GM23338 (cell line): ENCODE results near the gene GPR137C. TPM values are rescaled to one million over a fixed set of nuclear protein-coding genes. Genes with fewer than 3 reads are reported as not detected.

Experiments
- ATAC-seq: fragments of 200-7000 bp; cut with Tn5 transposase; 3 replicates; pipeline ENCODE4 v1.9.1; 2020
- DNase-seq: peaks from one replicate; pipeline ENCODE4 v3.0.0-alpha.2; 2015; ENCODE audit warnings: low spot score
- H2AFZ ChIP-seq: fragments of 200-600 bp; sonication (generic); 2 replicates; pipeline ENCODE4 v1.8.0; 2016; ENCODE audit warnings: antibody characterized with exemption, mild to moderate bottlenecking, moderate library complexity
- H3F3A ChIP-seq: fragments of 200-600 bp; sonication (generic); replicated peaks from 2 replicates; pipeline ENCODE4 v1.8.0; 2017; ENCODE audit warnings: antibody characterized with exemption, mixed run types, low read depth
- H3K27ac ChIP-seq: fragments of 200-600 bp; sonication (generic); 2 replicates; pipeline ENCODE4 v1.6.1; 2016; ENCODE audit warnings: low read depth
- H3K27me3 ChIP-seq: fragments of 200-600 bp; sonication (generic); 2 replicates; pipeline ENCODE4 v1.8.0; 2016; ENCODE audit warnings: mild to moderate bottlenecking, mixed run types, moderate library complexity; ENCODE audit not compliant: insufficient read depth
- H3K36me3 ChIP-seq: fragments of 200-600 bp; sonication (generic); 2 replicates; pipeline ENCODE4 v1.8.0; 2016; ENCODE audit warnings: mild to moderate bottlenecking; ENCODE audit not compliant: insufficient read depth
- H3K4me1 ChIP-seq: fragments of 200-600 bp; sonication (generic); 2 replicates; pipeline ENCODE4 v1.8.0; 2016; ENCODE audit warnings: mild to moderate bottlenecking, moderate library complexity; ENCODE audit not compliant: insufficient read depth
- H3K4me2 ChIP-seq: fragments of 200-600 bp; sonication (generic); 2 replicates; pipeline ENCODE4 v1.7.1; 2017; ENCODE audit warnings: mixed run types
- H3K4me3 ChIP-seq: fragments of 200-600 bp; sonication (generic); 2 replicates; pipeline ENCODE4 v1.6.1; 2016; ENCODE audit warnings: mixed run types
- H3K79me2 ChIP-seq: fragments of 200-600 bp; sonication (generic); replicated peaks from 2 replicates; pipeline ENCODE4 v1.8.0; 2017; ENCODE audit warnings: mild to moderate bottlenecking; ENCODE audit not compliant: insufficient read depth
- H3K9me2 ChIP-seq: fragments of 200-600 bp; sonication (generic); 2 replicates; pipeline ENCODE4 v1.8.0; 2017; ENCODE audit not compliant: insufficient read depth
- H4K20me1 ChIP-seq: fragments of 200-600 bp; sonication (generic); replicated peaks from 2 replicates; pipeline ENCODE4 v1.8.0; 2017; ENCODE audit warnings: mild to moderate bottlenecking; ENCODE audit not compliant: insufficient read depth
- H3K27ac Mint-ChIP-seq: 2 replicates; pipeline ENCODE4 v1.8.0; 2020; ENCODE audit warnings: inconsistent platforms, mild to moderate bottlenecking, moderate library complexity, mixed read lengths
- H3K27me3 Mint-ChIP-seq: 3 replicates; pipeline ENCODE4 v1.8.0; 2022; ENCODE audit warnings: low read depth, mild to moderate bottlenecking, moderate library complexity, mixed read lengths, inconsistent platforms; ENCODE audit not compliant: insufficient read depth, poor library complexity
- H3K36me3 Mint-ChIP-seq: 3 replicates; pipeline ENCODE4 v1.8.0; 2021; ENCODE audit warnings: low read depth, mild to moderate bottlenecking, inconsistent platforms, moderate library complexity, mixed read lengths
- H3K4me1 Mint-ChIP-seq: 3 replicates; pipeline ENCODE4 v1.8.0; 2020; ENCODE audit warnings: mild to moderate bottlenecking, inconsistent platforms, mixed read lengths
- H3K4me3 Mint-ChIP-seq: 3 replicates; pipeline ENCODE4 v1.8.0; 2021; ENCODE audit warnings: moderate library complexity, mild to moderate bottlenecking, inconsistent platforms, mixed read lengths
- H3K9me3 Mint-ChIP-seq: 3 replicates; pipeline ENCODE4 v1.8.0; 2020; ENCODE audit warnings: moderate library complexity, mild to moderate bottlenecking, inconsistent platforms, mixed read lengths
- CREB1 ChIP-seq: fragments of 250-450 bp; sonication (Bioruptor Pico); IDR thresholded peaks from 2 replicates; pipeline ENCODE4 v1.5.0; 2020; ENCODE audit warnings: low read depth, mild to moderate bottlenecking, moderate library complexity
- CTCF ChIP-seq, 2 experiments: fragments of 200-600 bp in 1 of 2; sonication (generic) in 1 of 2; conservative IDR thresholded peaks; 2 replicates each; pipeline versions ENCODE4 v1.5.1 to v1.6.1; 2016 to 2017; ENCODE audit warnings: antibody characterized with exemption in 2 of 2, low read depth in 2 of 2, mild to moderate bottlenecking in 2 of 2, moderate library complexity in 1 of 2
- ETS1 ChIP-seq: IDR thresholded peaks from 2 replicates; pipeline ENCODE4 v1.6.1; 2016; ENCODE audit warnings: antibody characterized with exemption
- EZH2 ChIP-seq: fragments of 200-600 bp; sonication (generic); IDR thresholded peaks from one replicate; pipeline ENCODE4 v1.8.0; 2017; ENCODE audit warnings: antibody characterized with exemption, mild to moderate bottlenecking, low read depth; ENCODE audit not compliant: unreplicated experiment
- EZH2phosphoT487 ChIP-seq: fragments of 200-600 bp; sonication (generic); IDR thresholded peaks from one replicate; pipeline ENCODE4 v1.8.1; 2018; ENCODE audit warnings: antibody characterized with exemption; ENCODE audit not compliant: unreplicated experiment
- JUNB ChIP-seq: IDR thresholded peaks from one replicate; pipeline ENCODE4 v1.6.1; 2016; ENCODE audit warnings: antibody characterized with exemption; ENCODE audit not compliant: unreplicated experiment
- NANOG ChIP-seq: IDR thresholded peaks from 2 replicates; pipeline ENCODE4 v1.6.1; 2016; ENCODE audit warnings: antibody characterized with exemption, borderline replicate concordance
- POLR2AphosphoS5 ChIP-seq: IDR thresholded peaks from 2 replicates; pipeline ENCODE4 v1.6.1; 2016; ENCODE audit warnings: antibody characterized with exemption, low read depth
- REST ChIP-seq: IDR thresholded peaks from one replicate; pipeline ENCODE4 v1.6.1; 2018; ENCODE audit warnings: antibody characterized with exemption; ENCODE audit not compliant: unreplicated experiment
- STAT1 ChIP-seq: IDR thresholded peaks from one replicate; pipeline ENCODE4 v1.6.1; 2016; ENCODE audit warnings: antibody characterized with exemption; ENCODE audit not compliant: unreplicated experiment
- ZNF114 ChIP-seq: fragments of 250-450 bp; sonication (Bioruptor Pico); IDR thresholded peaks from 2 replicates; pipeline ENCODE4 v1.5.0; 2020; ENCODE audit warnings: mild to moderate bottlenecking, moderate library complexity
- ZNF331 ChIP-seq: fragments of 250-450 bp; sonication (Bioruptor Pico); IDR thresholded peaks from 2 replicates; pipeline ENCODE4 v1.5.0; 2020; ENCODE audit warnings: low read depth, mild to moderate bottlenecking, moderate library complexity
- ZNF462 ChIP-seq: fragments of 250-450 bp; sonication (Bioruptor Pico); IDR thresholded peaks from 2 replicates; pipeline ENCODE4 v1.5.0; 2020; ENCODE audit warnings: mild to moderate bottlenecking, moderate library complexity
- polyA plus RNA-seq: library from polyadenylated mRNA; unstranded; fragments of >200 nt; fragmentation: Nextera tagmentation; extraction: Ambion mirVana; gene quantifications from 2 replicates; pipeline ENCODE4 v1.2.1, GENCODE V29; 2016
- total RNA-seq: library from RNA; depleted of rRNA; stranded (reverse); fragments of >200 nt; shearing (Covaris generic); gene quantifications from 2 replicates; pipeline ENCODE4 v1.2.3, GENCODE V29; 2014

Gene GPR137C
- total and polyA plus RNA-seq, 2 experiments from 2014 or later, result 2.2 to 5.2 TPM

GRCh38 chr14:52660325-52660724, 107.7 kb downstream of the GPR137C start:
- Histone ChIP-seq H3K79me2 (no peaks in the 10 kb centered on the region), H4K20me1 (no peaks in the 10 kb centered on the region), H3K4me3 (no peak overlapping the region), H3K36me3 (no peaks in the 10 kb centered on the region), H3K4me2 (no peak overlapping the region), H3K27me3 (no peaks in the 10 kb centered on the region), H3K27ac (no peak overlapping the region), H3K4me1 (peaks cover 4% of the 10 kb centered on the region; the same call in 1 of the 2 replicates), H2AFZ (no peak overlapping the region), H3F3A (no peaks in the 10 kb centered on the region), H3K9me2 (no peaks in the 10 kb centered on the region)
- peaks cover 15% of the 10 kb centered on the region for H3K4me1 Mint-ChIP-seq
- ATAC-seq, result no peak
- H3K9me3 Mint-ChIP-seq, result no peaks in the 10 kb centered on the region
- H3K4me3 Mint-ChIP-seq, result no peak overlapping the region
- peaks cover 11% of the 10 kb centered on the region for H3K36me3 Mint-ChIP-seq
- H3K27me3 Mint-ChIP-seq, result no peaks in the 10 kb centered on the region
- DNase-seq, result no peak
- no peak overlapping the region for H3K27ac Mint-ChIP-seq
- no peak for TF ChIP-seq NANOG
- TF ChIP-seq CREB1 (CRISPR knock-in tag), result no peak
- TF ChIP-seq STAT1, result no peak
- TF ChIP-seq CTCF (conservative IDR thresholded peaks at IDR 0.05; ENCODE audit: low read depth in 2 of 2), result no peak
- no peak for TF ChIP-seq ZNF462 (CRISPR knock-in tag)
- no peak for TF ChIP-seq ZNF331 (CRISPR knock-in tag)
- no peak for TF ChIP-seq EZH2phosphoT487
- TF ChIP-seq ZNF114 (CRISPR knock-in tag), result no peak
- TF ChIP-seq JUNB, result no peak
- TF ChIP-seq POLR2AphosphoS5, result no peak
- no peak for TF ChIP-seq ETS1
- no peak for TF ChIP-seq REST
- TF ChIP-seq EZH2, result no peak
